ENCODE results near the gene PRICKLE2.
A peak's percentile ranks its signal among the peaks of the same experiment; 100 is the strongest.

PRICKLE2 gene

DNA sequence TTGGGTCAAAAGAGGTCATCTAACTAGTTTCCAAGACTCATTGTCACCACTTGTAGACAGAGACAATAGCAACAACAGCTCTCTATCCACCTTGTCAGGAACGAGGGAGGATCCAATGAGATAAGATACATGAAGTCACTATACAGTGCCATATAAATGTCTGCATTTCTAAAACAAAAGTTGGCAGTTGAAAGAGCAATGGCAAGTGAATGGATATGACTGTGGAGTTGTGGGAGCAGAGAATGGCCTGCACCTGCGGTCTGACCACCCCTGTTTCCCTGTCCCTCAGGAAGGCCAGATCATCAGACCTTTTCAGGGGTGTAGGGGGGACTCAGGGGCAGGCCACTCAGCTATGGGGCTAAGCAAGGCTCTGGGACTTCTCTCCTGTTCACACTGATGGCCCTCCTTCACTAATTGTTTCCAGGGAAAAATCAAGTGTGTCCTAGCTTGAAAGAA is 161.3 kb downstream of the PRICKLE2 start:
- ATAC-seq: no peak

- ATAC-seq: no peak
Observed at GRCh38 chr3:64063207-64063982, 161.9 kb downstream of the PRICKLE2 start.

DNA sequence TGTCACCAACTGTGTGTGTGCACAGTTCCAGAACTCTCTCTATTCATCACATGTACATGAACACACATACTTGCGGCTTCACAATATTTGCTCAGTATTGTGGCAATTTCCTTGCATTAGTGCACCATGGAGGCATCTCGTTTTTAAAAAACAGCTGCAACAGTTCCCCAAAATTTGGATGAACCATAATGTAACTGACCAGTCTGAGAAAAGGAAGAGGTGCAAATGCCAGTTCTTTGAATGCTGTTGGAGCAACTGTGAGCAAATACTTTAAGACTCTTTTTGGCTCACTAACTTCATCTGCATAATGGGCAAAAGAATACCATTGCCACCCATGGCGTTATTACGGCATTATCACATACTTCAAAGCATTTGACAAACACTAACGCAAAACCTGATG is 163.6 kb downstream of the PRICKLE2 start:
- no peak for ATAC-seq

- no peak for ATAC-seq
Observed at GRCh38 chr3:64059484-64060175, 165.6 kb downstream of the PRICKLE2 start.

- ATAC-seq: no peak
Observed at GRCh38 chr3:64058566-64058965, 166.7 kb downstream of the PRICKLE2 start.

DNA sequence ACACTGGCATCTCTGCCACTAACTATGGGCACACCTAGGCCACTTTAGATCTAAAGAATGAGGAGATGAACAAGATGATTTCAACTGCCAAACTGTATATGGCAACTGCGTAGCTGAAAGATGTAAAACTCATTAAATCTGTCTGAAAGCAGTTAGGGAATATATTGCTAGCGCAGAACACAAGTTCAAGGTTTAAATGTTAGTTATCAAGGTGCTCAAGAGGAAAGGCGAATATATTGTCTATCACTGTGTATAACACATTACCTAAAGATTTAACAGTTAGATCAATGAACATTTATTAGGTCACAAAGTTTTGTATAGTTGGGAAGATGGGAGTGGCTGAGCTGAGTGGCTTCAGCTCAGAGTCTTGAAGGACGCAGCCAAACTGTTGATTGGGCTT is 168.0 kb downstream of the PRICKLE2 start:
- no peak for ATAC-seq

GRCh38 chr3:64056606-64057180 is 168.6 kb downstream of the PRICKLE2 start:
- ATAC-seq: no peak

GRCh38 chr3:64055076-64055475 is 170.2 kb downstream of the PRICKLE2 start:
- no peak for ATAC-seq

DNA sequence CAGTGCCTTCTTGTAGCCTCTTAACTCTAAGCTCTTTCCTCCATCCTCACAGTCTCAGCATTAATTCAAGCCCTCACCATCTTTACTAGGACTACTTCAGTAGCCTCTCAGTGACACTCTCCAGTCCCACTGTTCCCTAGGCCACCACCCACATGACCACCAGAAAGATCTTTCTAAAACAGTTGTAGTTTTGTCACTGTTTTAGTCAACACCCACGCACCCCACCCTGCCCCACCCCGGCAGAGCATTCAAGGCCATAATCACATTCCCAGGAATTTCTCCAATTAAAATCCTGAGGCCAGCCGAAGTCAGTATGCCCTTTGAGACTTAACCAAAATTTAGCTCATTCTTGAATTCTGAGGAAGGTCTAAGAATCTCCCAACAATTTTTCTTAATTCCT is 170.8 kb downstream of the PRICKLE2 start:
- ATAC-seq: no peak

GRCh38 chr3:64053581-64053980 is 171.7 kb downstream of the PRICKLE2 start:
- ATAC-seq: no peak

DNA sequence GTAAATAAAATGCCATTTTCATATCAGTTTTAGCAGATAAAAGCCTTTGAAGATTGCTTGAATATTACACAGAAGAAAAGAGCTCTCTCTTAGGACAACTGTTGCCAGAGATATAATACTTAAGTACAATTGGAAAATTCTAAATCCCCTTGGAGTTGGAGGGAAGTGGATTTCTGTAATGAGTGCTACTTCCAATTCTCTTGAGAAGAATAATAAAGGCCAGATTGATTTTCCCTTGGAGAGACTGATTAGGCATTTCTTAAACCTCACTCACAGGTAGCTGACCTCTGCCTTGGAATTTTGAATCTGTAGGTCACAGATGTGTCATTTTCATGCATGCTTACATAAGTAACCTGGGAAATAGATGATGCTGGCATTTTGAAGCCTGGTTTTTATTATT is 172.1 kb downstream of the PRICKLE2 start:
- ATAC-seq: no peak

- no peak for ATAC-seq
Observed at GRCh38 chr3:64049832-64050231, 175.4 kb downstream of the PRICKLE2 start.

DNA sequence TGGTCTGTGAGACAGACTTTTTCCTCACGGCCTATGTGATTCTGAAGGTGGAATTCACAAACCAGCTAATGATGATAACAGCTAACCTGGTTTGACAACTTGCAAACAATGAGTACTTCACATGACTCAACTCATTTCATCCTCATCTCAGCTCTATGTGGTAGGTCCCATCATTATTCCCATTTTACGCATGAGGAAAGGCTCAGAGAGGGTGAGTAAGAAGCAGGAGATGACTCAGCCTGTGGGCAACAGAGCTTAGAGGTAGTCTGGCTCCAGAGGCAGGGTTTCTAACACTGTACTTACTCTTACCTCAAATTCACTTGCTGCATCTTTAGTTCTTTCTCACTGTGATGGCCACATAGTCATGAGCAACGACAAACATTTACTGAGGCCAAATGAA is 176.1 kb downstream of the PRICKLE2 start:
- peak; percentile 32 to 36 for ATAC-seq

DNA sequence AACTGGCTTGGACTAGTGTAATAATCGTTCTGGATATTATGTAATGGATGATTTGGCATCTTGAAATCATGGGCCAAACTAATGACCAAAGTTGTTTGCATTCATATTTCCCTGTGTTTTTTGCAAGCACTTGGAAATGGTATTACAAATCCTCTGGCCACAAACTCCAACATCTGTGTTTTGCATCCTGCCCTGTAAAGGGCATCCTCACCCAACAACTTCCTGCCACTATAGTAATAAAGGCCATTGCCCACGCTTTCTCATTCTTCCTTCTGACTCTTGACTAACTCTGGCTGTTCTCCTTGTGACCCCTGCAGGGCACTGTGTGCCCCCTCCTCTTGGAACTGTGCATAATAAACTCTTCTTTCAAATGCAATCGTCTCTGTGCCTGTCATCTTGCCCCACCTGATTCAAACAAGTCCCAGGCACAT is 176.6 kb downstream of the PRICKLE2 start:
- no peak for ATAC-seq

DNA sequence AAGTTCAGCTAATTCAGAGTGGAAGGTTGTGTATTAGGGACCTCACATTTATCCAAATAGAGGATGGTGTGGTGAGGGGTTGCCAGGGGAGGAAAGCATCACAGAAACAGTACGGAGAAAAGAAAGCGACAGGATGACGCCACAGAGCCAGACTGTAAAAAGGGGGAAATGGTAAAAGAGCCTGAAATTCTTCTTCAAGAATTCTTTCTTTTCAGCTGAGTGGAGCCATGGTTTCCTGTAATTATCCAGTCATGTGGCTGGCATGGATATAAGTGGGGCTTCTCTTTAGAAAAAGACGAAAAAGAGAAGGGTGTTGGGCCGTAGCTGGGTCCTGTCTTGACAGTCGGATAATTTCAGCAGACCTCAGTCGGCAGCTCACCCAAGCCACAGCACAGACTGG is 177.5 kb downstream of the PRICKLE2 start:
- ATAC-seq: no peak

- no peak for ATAC-seq
Observed at GRCh38 chr3:64046996-64047594, 178.2 kb downstream of the PRICKLE2 start.

GRCh38 chr3:64046592-64046991 is 178.7 kb downstream of the PRICKLE2 start:
- ATAC-seq: no peak

DNA sequence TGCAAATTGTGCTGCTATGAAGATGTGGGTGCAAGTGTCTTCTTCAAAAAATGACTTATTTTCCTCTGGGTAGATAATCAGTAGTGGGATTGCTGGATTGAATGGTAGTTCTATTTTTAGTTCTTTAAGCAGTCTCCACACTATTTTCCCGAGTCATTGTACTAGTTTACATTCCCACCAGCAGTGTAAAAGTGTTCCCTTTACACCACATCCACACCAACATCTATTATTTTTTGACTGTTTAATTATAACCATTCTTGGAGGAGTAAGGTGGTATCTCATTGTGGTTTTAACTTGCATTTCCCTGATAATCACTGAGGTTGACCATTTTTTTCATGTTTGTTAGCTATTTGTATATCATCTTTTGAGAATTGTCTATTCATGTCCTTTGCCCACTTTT is 182.3 kb downstream of the PRICKLE2 start:
- no peak for ATAC-seq

Measured in activated CD4-positive, CD25-positive, alpha-beta regulatory T cell treated with anti-CD3 and anti-CD28 coated beads, Interleukin-2, amount 50 U/mL, for 24 hours (primary cell).